Measurements from ENCODE around the gene IFNA2. TPM values are rescaled to one million over a fixed set of nuclear protein-coding genes. Genes with fewer than 3 reads are reported as not detected.
"Not testable (repeated sequence)": the region's sequence is repeated elsewhere in the genome, so short reads cannot be mapped to it uniquely, and the experiment has no call there.

Gene IFNA2
- total RNA-seq (2021) (not detected in 2 replicates), Bru-seq, nascent RNA (not detected), BruChase-seq, experiment 1, labeled RNA remaining after a 2-hour chase (not detected), BruChase-seq, experiment 2, labeled RNA remaining after a 6-hour chase (not detected)
- long read RNA-seq: 0 reads

DNA sequence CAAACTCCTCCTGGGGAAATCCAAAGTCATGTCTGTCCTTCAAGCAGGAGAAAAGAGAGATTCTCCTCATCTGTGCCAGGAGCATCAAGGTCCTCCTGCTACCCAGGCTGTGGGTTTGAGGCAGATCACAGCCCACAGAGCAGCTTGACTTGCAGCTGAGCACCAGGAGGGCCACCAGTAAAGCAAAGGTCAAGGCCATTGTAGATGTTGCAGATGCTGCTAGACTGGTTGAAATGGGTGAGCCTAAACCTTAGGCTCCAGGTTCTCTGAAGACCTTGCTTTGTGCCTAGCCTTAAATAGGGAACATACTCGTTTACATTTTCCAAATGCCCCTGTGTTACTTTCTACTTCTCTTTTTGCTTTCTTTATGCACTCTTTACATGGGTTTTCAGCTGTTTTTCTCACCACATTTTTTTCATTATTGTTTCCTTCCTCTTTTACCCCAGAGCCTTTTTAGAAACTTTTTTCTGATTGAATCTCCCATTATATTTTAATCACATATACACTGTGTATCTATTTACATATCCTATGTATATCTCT is at the start of gene IFNA2:
TSS of gene IFNA2 (minus strand) at position 268 of the 540 bp plus-strand sequence. CDS start at position 199, 69 bp downstream.
- POLR2A ChIA-PET (ENCODE audit: unreplicated experiment): no interaction called here
- H3K27ac ChIP-seq: no peak within 1 kb of the TSS
- CTCF ChIA-PET: no interaction called here

DNA sequence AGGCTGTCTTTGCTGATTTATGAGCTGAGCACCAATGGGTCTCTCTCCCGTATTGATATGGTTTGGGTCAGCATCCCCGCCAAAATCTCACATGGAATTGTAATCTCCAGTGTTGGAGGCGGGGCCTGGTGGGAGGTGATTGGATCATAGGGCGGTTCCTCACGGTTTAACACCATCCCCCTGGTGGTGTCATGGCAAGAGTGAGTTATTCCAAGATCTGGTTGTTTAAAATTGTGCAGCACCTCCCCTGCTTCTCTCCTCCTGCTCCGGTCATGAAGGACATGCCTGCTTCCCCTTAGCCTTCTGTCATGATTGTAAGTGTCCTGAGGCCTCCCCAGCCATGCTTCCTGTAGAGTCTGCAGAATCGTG is 49.8 kb upstream of the IFNA2 start:
- DNase-seq; POLR2A ChIA-PET (ENCODE audit: unreplicated experiment); H3K4me3 ChIP-seq; H3F3A ChIP-seq (ENCODE audit: insufficient read depth, low read depth); H3K27ac ChIP-seq; H3K4me1 ChIP-seq (replicated peaks; ENCODE audit: insufficient read depth); intact Hi-C loops (cut with micrococcal nuclease; ENCODE audit: unreplicated experiment); H4K20me1 ChIP-seq (ENCODE audit: insufficient read depth); H3K79me2 ChIP-seq (ENCODE audit: low read depth); H3K4me2 ChIP-seq; H2AFZ ChIP-seq; H3K9me2 ChIP-seq (ENCODE audit: insufficient read depth); H3K36me3 ChIP-seq (ENCODE audit: low read depth); H3K9me3 ChIP-seq (ENCODE audit: insufficient read depth, low read depth); BruUV-seq (replicated peaks); H3K27me3 ChIP-seq (ENCODE audit: insufficient read depth, low read depth): not testable (repeated sequence)
- CTCF ChIA-PET: interaction anchor here (0.6 to 1.1 kb wide), 4 partner anchors 31 to 354 kb away, joined by 3 to 4 read pairs (median 3); no protein-coding TSS in a partner anchor

More for the DNA sequence above, at the start of gene IFNA2:
- TF ChIP-seq EZH2 (IDR thresholded peaks at IDR 0.05; ENCODE audit: low read depth): no peak
- TF ChIP-seq, protein P1, sequence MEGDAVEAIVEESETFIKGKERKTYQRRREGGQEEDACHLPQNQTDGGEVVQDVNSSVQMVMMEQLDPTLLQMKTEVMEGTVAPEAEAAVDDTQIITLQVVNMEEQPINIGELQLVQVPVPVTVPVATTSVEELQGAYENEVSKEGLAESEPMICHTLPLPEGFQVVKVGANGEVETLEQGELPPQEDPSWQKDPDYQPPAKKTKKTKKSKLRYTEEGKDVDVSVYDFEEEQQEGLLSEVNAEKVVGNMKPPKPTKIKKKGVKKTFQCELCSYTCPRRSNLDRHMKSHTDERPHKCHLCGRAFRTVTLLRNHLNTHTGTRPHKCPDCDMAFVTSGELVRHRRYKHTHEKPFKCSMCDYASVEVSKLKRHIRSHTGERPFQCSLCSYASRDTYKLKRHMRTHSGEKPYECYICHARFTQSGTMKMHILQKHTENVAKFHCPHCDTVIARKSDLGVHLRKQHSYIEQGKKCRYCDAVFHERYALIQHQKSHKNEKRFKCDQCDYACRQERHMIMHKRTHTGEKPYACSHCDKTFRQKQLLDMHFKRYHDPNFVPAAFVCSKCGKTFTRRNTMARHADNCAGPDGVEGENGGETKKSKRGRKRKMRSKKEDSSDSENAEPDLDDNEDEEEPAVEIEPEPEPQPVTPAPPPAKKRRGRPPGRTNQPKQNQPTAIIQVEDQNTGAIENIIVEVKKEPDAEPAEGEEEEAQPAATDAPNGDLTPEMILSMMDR (conservative IDR thresholded peaks at IDR 0.05): no peak
- no peaks in the 10 kb centered on the region for H3K27me3 ChIP-seq (ENCODE audit: insufficient read depth, low read depth)
- no peaks in the 10 kb centered on the region for H3F3A ChIP-seq (ENCODE audit: insufficient read depth, low read depth)
- H3K4me3 ChIP-seq: no peak within 1 kb of the TSS
- H2AFZ ChIP-seq: no peak within 1 kb of the TSS
- intact Hi-C loops (cut with micrococcal nuclease; ENCODE audit: unreplicated experiment): no loop called here
- H3K4me1 ChIP-seq (replicated peaks; ENCODE audit: insufficient read depth): peaks cover 6% of the 10 kb centered on the region; the same call in 1 of the 2 replicates
- no peak for DNase-seq
- no TSS peak for BruUV-seq (replicated peaks)
- H3K9me3 ChIP-seq (ENCODE audit: insufficient read depth, low read depth): no peaks in the 10 kb centered on the region
- H3K9me2 ChIP-seq (ENCODE audit: insufficient read depth): no peaks in the 10 kb centered on the region
- no peaks in the 10 kb centered on the region for H3K79me2 ChIP-seq (ENCODE audit: low read depth)
- no peaks in the 10 kb centered on the region for H4K20me1 ChIP-seq (ENCODE audit: insufficient read depth)
- no peaks in the 10 kb centered on the region for H3K36me3 ChIP-seq (ENCODE audit: low read depth)
- no peak within 1 kb of the TSS for H3K4me2 ChIP-seq

DNA sequence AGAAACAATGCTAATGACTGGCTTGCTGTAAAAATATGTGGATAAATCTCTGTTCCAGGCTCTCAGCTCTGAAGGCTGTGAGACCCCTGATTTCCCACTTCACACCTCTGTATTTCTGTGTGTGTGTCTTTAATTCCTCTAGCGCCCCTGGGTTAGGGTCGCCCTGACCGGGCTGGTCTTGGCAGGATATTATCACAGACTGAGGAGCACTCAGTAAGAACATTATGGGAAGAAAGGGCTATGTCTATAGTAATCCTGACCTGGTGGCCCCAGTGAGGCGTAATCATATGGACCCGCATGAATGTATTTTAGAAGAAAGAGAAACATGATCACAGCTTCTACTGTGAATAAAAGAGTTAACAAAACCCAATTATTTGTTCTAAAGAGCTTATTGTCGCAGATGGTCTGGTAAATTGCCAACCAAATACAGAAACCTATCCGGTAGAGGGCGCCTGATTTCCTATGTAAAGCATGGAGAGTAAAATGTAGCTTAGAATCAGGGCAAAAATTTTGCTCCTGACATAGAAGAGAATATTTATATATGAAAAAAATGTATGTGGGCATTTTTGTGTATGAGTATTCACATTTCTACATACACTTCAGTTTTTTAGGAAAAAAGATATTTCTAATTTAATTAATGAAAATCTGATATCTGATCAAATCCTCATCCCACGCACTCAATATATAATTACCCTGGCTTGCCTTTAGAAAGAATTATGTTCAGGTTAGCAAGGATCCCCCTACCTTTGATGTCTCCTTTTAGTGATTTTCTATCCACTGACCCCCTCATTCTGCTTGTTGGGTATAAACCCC is 49.2 kb upstream of the IFNA2 start:
- BruUV-seq (replicated peaks): no TSS peak
- Histone ChIP-seq H2AFZ (no peak overlapping the region), H3F3A (ENCODE audit: insufficient read depth, low read depth) (no peaks in the 10 kb centered on the region), H3K36me3 (ENCODE audit: low read depth) (no peaks in the 10 kb centered on the region), H3K9me3 (ENCODE audit: insufficient read depth, low read depth) (no peaks in the 10 kb centered on the region), H3K27ac (no peak overlapping the region), H3K27me3 (ENCODE audit: insufficient read depth, low read depth) (no peaks in the 10 kb centered on the region), H3K9me2 (ENCODE audit: insufficient read depth) (no peaks in the 10 kb centered on the region), H3K4me3 (no peak overlapping the region), H3K4me2 (no peak overlapping the region), H3K79me2 (ENCODE audit: low read depth) (no peaks in the 10 kb centered on the region), H4K20me1 (ENCODE audit: insufficient read depth) (no peaks in the 10 kb centered on the region), H3K4me1 (replicated peaks; ENCODE audit: insufficient read depth) (no peaks in the 10 kb centered on the region)
- intact Hi-C loops (cut with micrococcal nuclease; ENCODE audit: unreplicated experiment): loop anchor here (1.0 kb wide), 1 partner anchor 355 kb away; no protein-coding TSS in a partner anchor
- POLR2A ChIA-PET (ENCODE audit: unreplicated experiment): interaction anchor here (0.9 kb wide), 1 partner anchor 140 kb away, joined by 6 read pairs; no protein-coding TSS in a partner anchor
- peak in 1 of 2 experiments; percentile 26 for DNase-seq
- TF ChIP-seq EZH2 (IDR thresholded peaks at IDR 0.05; ENCODE audit: low read depth): no peak
- TF ChIP-seq, protein P1 (conservative IDR thresholded peaks at IDR 0.05): peak; percentile 66
- CTCF ChIA-PET: interaction anchor here (0.6 to 1.1 kb wide), 4 partner anchors 32 to 354 kb away, joined by 3 to 4 read pairs (median 3); no protein-coding TSS in a partner anchor
